SK-N-SH treated with all-trans-retinoic acid at 6 μM for 48 hours (cell line): ENCODE results near the gene MRPL58.

Experiments used
- CREB5 ChIP-seq: fragments of 250-450 bp; sonication (Bioruptor Pico); IDR thresholded peaks from 2 replicates; pipeline ENCODE4 v1.5.1; 2020; ENCODE audit warnings: low read depth, mild to moderate bottlenecking, moderate library complexity
- CSDC2 ChIP-seq: fragments of 250-450 bp; sonication (Bioruptor Pico); IDR thresholded peaks from 2 replicates; pipeline ENCODE4 v1.5.0; 2020; ENCODE audit warnings: mild to moderate bottlenecking, moderate library complexity
- ISL1 ChIP-seq: fragments of 250-450 bp; sonication (Bioruptor Pico); IDR thresholded peaks from 2 replicates; pipeline ENCODE4 v2.1.2; 2022; ENCODE audit warnings: mild to moderate bottlenecking, moderate library complexity
- OSR1 ChIP-seq: fragments of 250-450 bp; sonication (Bioruptor Pico); IDR thresholded peaks from 2 replicates; pipeline ENCODE4 v1.8.0; 2022; ENCODE audit warnings: moderate library complexity, mild to moderate bottlenecking, inconsistent platforms
- POU6F1 ChIP-seq: fragments of 250-450 bp; sonication (Bioruptor Pico); IDR thresholded peaks from 2 replicates; pipeline ENCODE4 v1.8.0; 2021; ENCODE audit warnings: low read depth, mild to moderate bottlenecking, moderate library complexity, borderline replicate concordance
- PPARA ChIP-seq: fragments of 250-450 bp; sonication (Bioruptor Pico); IDR thresholded peaks from 2 replicates; pipeline ENCODE4 v1.5.0; 2020; ENCODE audit warnings: mild to moderate bottlenecking, borderline replicate concordance
- RARB ChIP-seq: fragments of 250-450 bp; sonication (Bioruptor Pico); IDR thresholded peaks from 2 replicates; pipeline ENCODE4 v1.8.0; 2021; ENCODE audit warnings: mild to moderate bottlenecking, moderate library complexity
- SNAI2 ChIP-seq: fragments of 250-450 bp; sonication (Bioruptor Pico); IDR thresholded peaks from 2 replicates; pipeline ENCODE4 v1.5.0; 2020; ENCODE audit warnings: mild to moderate bottlenecking, moderate library complexity
- TOX ChIP-seq: fragments of 250-450 bp; sonication (Bioruptor Pico); IDR thresholded peaks from 2 replicates; pipeline ENCODE4 v1.8.0; 2021; ENCODE audit warnings: mild to moderate bottlenecking, moderate library complexity, borderline replicate concordance
- ZC3H10 ChIP-seq: fragments of 250-450 bp; sonication (Bioruptor Pico); IDR thresholded peaks from 2 replicates; pipeline ENCODE4 v1.5.1; 2021; ENCODE audit warnings: mild to moderate bottlenecking, moderate library complexity
- ZFP3 ChIP-seq: fragments of 250-450 bp; sonication (Bioruptor Pico); IDR thresholded peaks from 2 replicates; pipeline ENCODE4 v1.5.0; 2020; ENCODE audit warnings: mild to moderate bottlenecking, moderate library complexity
- ZFP30 ChIP-seq: fragments of 450-650 bp; formaldehyde crosslinking; IDR thresholded peaks from 2 replicates; pipeline ENCODE4 v1.5.0; 2022; ENCODE audit warnings: mild to moderate bottlenecking, moderate library complexity
- ZNF8 ChIP-seq: fragments of 450-650 bp; formaldehyde crosslinking; IDR thresholded peaks from 2 replicates; pipeline ENCODE4 v1.5.0; 2020; ENCODE audit warnings: mild to moderate bottlenecking, moderate library complexity

- TF ChIP-seq CREB5 (CRISPR knock-in tag) (no peak), POU6F1 (no peak), SNAI2 (no peak), PPARA (CRISPR knock-in tag) (no peak), TOX (no peak), RARB (CRISPR knock-in tag) (no peak), ZFP30 (no peak), ZNF8 (no peak), ZFP3 (CRISPR knock-in tag) (no peak), ISL1 (CRISPR knock-in tag) (no peak), CSDC2 (no peak), OSR1 (CRISPR knock-in tag) (no peak), ZC3H10 (CRISPR knock-in tag) (no peak)
Observed at GRCh38 chr17:75032720-75033280, 20.3 kb downstream of the MRPL58 start.
